Naive B cell (primary cell): Measurements from ENCODE around the gene FGFRL1. TPM values are rescaled to one million over a fixed set of nuclear protein-coding genes. Genes with fewer than 3 reads are reported as not detected.

Experiments
- ATAC-seq, 2 donors: fragments of 150-1000 bp; cut with Tn5 transposase; 2 replicates each; pipeline ENCODE4 v1.10.0; 2021; ENCODE audit warnings: low read depth in 2 of 2, mild to moderate bottlenecking in 2 of 2, moderate library complexity in 2 of 2
- DNase-seq: peaks from one replicate; pipeline ENCODE4 v3.0.0; 2022
- H3K27ac Mint-ChIP-seq, 6 donors: one replicate each; pipeline ENCODE4 v1.8.0; 2020 to 2022; ENCODE audit warnings: mild to moderate bottlenecking in 6 of 6, mixed read lengths in 6 of 6, moderate library complexity in 5 of 6, inconsistent platforms in 2 of 6
- H3K27me3 Mint-ChIP-seq, 3 donors: one replicate each; pipeline ENCODE4 v1.8.0; 2021 to 2022; ENCODE audit warnings: mixed read lengths in 3 of 3, mild to moderate bottlenecking in 1 of 3
- H3K36me3 Mint-ChIP-seq, 2 donors: one replicate each; pipeline ENCODE4 v1.8.0; 2020 to 2022; ENCODE audit warnings: mixed read lengths in 2 of 2, inconsistent platforms in 1 of 2, mild to moderate bottlenecking in 1 of 2
- H3K4me1 Mint-ChIP-seq, 3 donors: one replicate each; pipeline ENCODE4 v1.8.0; 2020 to 2022; ENCODE audit warnings: mixed read lengths in 3 of 3, inconsistent platforms in 1 of 3, mild to moderate bottlenecking in 1 of 3, moderate library complexity in 1 of 3
- H3K4me3 Mint-ChIP-seq, 8 donors: one replicate each; pipeline ENCODE4 v1.8.0; 2020 to 2022; ENCODE audit warnings: mild to moderate bottlenecking in 8 of 8, mixed read lengths in 8 of 8, moderate library complexity in 8 of 8, inconsistent platforms in 2 of 8
- H3K9me3 Mint-ChIP-seq, 7 donors: one replicate each; pipeline ENCODE4 v1.8.0; 2020 to 2022; ENCODE audit warnings: mixed read lengths in 7 of 7, mild to moderate bottlenecking in 5 of 7, inconsistent platforms in 2 of 7, moderate library complexity in 1 of 7
- polyA plus RNA-seq, 6 donors: library from polyadenylated mRNA; unstranded; fragments of 300-500 nt; fragmentation: Illumina TruSeq; gene quantifications; one replicate each; pipeline ENCODE4 v1.2.3, GENCODE V29; 2021; ENCODE audit warnings: low read depth in 6 of 6

The FGFRL1 gene
- polyA plus RNA-seq, 6 donors from 2014 or later = 0.22 to 2.3 (median 0.37) TPM; not detected in 1

DNA sequence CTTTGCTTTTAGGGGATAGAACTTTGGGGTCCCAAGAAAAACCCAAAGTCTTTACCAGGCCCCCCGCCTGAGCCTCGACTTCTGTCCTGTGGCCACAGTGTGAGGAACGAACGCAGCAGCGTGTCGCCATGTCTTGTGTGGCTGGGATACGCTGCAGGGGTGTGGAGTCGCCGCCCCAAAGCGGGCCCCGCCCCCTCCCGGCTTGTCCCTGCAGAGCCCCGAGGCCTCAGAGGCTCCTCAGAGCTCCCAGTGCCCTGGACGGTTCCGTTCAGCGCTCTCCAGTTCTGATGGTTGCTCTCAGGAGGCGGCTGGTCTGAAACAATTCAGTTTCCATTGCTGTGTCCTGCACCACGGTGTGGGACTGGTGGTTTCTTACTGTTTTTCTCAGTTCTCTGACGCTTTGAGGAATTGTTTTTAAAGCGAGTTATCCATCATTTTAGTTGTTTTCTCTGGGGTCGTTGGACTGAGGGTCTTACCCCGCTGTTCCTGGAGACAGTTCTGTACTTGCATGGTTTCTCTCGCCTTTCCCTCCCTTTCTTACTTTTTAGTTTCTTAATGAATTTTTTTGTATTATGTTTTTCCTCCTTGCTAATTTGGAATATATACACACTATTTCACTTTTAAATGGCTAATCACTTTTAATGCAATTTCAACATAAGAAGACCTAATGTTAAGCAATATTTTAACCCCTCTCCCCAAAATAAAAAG is 26.1 kb upstream of the FGFRL1 start:
- ATAC-seq (peak; percentile 20 to 28), DNase-seq (peak; percentile 52)
- Mint-ChIP-seq H3K4me3 (peak overlapping the region; percentile 67 to 90 (median 82)), H3K27me3 (no peaks in the 10 kb centered on the region), H3K4me1 (peaks cover 8 to 26% (median 11%) of the 10 kb centered on the region in 3 donors), H3K9me3 (no peaks in the 10 kb centered on the region), H3K27ac (peak overlapping the region in 1 of 6 donors; percentile 66), H3K36me3 (no peaks in the 10 kb centered on the region)

DNA sequence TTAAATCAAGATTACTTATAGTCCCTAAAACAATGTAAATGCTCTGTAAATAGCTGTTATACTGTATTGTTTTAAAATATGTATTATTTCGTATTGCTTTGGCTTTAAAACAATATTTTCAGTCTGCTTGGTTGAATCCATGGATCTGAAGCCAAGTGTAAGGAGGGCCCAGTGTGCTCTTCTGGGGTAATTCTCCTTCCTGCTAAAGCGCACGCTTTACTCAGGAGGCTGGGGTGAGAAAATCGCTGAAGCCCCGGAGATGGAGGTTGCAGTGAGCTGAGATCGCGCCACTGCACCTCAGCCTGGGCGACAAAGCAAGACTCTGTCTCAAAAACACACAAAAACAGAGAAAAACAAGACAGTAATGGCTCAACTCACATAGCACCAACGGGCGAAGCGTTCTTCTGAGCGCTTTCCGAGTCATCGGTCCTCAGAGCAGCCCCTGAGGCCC is 25.0 kb upstream of the FGFRL1 start:
- Mint-ChIP-seq H3K36me3 (no peaks in the 10 kb centered on the region), H3K4me1 (peaks cover 8 to 26% (median 11%) of the 10 kb centered on the region in 3 donors), H3K27ac (peak overlapping the region in 5 of 6 donors; percentile 49 to 92 (median 74)), H3K9me3 (no peaks in the 10 kb centered on the region), H3K27me3 (no peaks in the 10 kb centered on the region), H3K4me3 (peak overlapping the region; percentile 82 to 91 (median 88))
- no peak for DNase-seq
- ATAC-seq = peak in 1 of 2 donors; percentile 6

DNA sequence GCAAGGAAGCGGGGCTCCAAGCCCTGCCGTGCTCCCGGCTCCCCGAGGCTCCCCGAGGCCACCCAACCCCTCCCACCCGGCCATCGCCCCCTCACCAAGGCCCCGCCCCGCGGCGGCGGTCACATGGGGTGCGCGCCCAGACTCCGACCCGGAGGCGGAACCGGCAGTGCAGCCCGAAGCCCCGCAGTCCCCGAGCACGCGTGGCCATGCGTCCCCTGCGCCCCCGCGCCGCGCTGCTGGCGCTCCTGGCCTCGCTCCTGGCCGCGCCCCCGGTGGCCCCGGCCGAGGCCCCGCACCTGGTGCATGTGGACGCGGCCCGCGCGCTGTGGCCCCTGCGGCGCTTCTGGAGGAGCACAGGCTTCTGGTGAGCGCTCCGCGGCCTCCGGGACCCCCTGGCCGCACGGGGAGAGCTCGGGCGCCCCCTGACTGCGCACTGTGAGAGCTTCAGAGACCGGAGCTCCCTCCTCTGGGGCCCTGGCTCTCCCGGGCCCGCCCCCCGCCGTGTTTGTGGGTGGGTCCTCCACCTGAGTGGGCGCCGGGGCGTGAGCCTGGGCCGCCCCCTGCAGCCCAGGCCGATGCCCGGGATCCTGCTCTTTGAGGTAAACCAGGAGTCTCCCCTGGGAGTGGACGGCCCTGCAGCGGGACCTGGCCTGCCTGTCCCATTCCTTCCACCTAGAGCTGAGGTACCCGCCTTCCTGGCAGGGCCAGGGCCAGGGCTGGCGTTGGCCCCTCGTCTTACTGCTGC is 24.4 kb upstream of the FGFRL1 start, which contains the start of gene IDUA:
IDUA (plus strand) TSS at position 166 of the 745 bp plus-strand sequence; CDS start at position 207, 41 bp downstream.
- peak within 1 kb of the TSS in 5 of 6 donors; percentile 49 to 95 (median 78) for H3K27ac Mint-ChIP-seq
- H3K4me3 Mint-ChIP-seq = peak within 1 kb of the TSS; percentile 82 to 91 (median 88)
- no peaks in the 10 kb centered on the region for H3K27me3 Mint-ChIP-seq
- peak; percentile 89 for DNase-seq
- no peaks in the 10 kb centered on the region for H3K9me3 Mint-ChIP-seq
- H3K4me1 Mint-ChIP-seq = peaks cover 8 to 26% (median 11%) of the 10 kb centered on the region in 3 donors
- peak; percentile 88 for ATAC-seq
- no peaks in the 10 kb centered on the region for H3K36me3 Mint-ChIP-seq

DNA sequence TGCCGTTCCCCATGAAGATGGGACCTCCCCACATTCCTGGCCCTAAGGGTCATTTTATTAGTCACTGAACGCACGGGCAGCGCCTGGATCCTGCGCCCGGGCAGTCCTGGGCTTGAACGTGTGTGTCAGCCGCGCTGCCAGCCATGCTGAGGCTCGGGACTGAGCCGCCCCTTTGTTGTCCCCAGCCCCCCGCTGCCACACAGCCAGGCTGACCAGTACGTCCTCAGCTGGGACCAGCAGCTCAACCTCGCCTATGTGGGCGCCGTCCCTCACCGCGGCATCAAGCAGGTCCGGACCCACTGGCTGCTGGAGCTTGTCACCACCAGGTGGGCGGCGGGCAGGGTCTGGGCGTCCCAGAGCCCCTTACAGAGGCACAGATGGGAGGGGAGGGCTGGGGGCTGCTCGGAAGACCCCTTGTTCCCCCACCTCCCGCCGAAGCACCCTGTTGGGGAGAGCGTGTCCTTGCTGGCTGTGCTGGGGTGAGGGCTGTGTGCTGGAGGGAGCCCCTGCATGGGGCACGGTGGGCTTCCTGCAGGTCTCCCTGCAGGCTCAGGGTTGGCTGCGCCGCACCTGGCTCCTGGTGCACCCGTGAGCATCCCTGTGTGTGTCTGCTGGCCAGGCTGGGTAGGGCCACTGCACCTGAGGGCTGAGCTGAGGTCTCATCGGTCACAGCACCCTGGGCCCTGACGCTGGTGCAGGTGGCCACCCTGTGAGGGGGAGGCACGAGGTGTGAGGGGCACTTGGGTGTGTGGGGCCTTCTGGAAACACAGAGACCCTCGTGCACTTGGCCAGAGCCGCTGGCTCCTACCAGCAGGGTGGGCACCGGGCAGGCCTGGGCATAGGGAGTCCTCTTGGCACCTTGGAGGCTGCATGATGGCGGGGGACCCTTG is 23.6 kb upstream of the FGFRL1 start:
- no peaks in the 10 kb centered on the region for H3K27me3 Mint-ChIP-seq

DNA sequence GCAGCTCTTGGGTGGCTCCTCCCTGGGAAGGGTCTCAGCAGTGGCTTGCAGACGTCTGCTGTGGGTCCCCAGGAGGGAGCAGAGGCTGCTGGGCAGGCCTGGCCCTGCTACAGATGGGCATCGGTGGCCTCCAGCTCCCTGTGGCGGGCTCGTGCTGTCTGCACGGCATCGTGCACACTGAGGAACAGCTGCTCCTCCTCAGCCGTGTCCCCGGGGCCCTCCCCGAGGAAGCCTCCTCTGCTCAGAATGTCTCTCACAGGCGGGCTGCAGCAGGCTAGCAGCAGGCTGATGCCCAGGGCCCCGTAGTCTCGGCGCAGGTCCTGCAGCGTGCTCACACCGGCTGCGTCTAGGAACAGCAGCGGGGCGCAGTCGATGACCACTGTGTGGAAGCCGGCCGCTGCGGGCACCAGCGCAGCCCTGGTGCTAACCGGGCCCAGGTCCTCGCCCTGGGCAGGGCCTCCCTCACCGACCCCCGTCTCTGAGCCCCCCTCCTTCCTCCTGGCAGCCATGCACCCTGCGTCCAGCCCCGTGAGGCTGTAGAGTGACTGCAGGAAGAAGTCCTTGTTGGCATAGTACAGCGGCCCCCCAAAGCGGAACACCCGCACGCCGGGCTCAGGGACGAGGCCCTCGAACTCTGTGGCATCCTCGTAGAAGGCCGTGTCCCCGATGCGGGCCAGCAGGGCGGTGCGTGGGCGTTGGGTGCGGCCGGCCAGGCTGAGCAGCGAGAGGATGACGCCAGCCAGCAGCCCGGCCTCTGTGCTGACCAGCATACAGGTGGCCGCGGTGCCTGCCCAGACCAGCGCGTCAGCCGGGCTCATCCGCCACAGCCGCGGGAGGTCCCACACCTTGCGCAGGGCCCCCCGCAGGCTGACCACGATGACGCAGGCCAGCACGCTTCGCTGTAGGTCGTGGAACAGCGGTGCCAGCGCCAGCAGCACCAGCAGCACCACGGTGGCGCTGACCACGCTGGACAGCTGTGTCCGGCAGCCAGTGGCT is 22.4 kb upstream of the FGFRL1 start:
- Mint-ChIP-seq H3K4me3 (no peak overlapping the region), H3K27ac (no peak overlapping the region)

More for the DNA sequence above, 23.6 kb upstream of the FGFRL1 start:
- Mint-ChIP-seq H3K27ac (peak overlapping the region in 1 of 6 donors; percentile 95), H3K4me3 (peak overlapping the region; percentile 57 to 89 (median 80)), H3K4me1 (peaks cover 8 to 26% (median 11%) of the 10 kb centered on the region in 3 donors), H3K9me3 (no peaks in the 10 kb centered on the region), H3K36me3 (no peaks in the 10 kb centered on the region)
- no peak for ATAC-seq
- no peak for DNase-seq

DNA sequence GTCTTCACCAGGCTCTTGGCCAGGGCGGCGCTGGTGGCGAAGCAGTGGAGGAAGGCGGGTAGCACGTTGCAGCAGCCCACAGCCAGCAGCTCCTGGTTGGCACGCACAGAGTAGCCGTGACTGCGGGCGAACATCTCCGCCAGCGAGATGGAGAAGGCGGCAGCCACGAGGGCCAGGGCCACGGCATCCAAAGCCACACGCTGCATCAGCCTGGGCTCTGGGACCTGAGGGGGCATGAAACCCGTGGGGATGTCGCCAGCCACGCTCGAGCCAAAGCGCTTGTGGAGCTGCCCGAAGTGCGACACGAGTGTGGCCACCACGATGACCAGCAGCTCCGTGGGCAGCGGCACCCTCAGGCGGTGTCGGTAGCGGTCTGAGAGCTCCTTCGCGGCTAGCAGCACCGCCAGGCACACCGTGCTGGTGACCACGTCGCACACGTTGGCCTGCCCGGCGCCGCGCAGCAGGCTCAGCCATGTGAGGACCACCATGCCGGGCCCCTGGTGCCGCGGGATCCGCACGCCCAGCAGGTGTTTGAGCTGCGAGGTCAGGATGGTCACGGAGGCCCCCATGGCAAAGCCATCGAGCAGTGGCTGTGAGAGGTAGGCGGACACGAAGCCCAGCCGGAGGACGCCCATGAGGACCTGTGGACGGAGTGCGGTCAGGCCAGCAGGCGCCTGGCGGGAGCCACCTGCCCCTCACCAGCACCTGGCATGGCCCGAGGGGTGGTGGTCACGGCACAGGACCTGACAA is 21.5 kb upstream of the FGFRL1 start:
- DNase-seq (no peak), ATAC-seq (no peak)
- Mint-ChIP-seq H3K4me3 (no peak overlapping the region), H3K9me3 (no peaks in the 10 kb centered on the region), H3K36me3 (no peaks in the 10 kb centered on the region), H3K27me3 (no peaks in the 10 kb centered on the region), H3K4me1 (peaks cover 8 to 19% (median 11%) of the 10 kb centered on the region in 3 donors), H3K27ac (no peak overlapping the region)

More for the DNA sequence above, 22.4 kb upstream of the FGFRL1 start:
- no peaks in the 10 kb centered on the region for H3K9me3 Mint-ChIP-seq
- no peaks in the 10 kb centered on the region for H3K27me3 Mint-ChIP-seq
- DNase-seq = no peak
- no peaks in the 10 kb centered on the region for H3K36me3 Mint-ChIP-seq
- H3K4me1 Mint-ChIP-seq = peaks cover 8 to 26% (median 11%) of the 10 kb centered on the region in 3 donors
- no peak for ATAC-seq

DNA sequence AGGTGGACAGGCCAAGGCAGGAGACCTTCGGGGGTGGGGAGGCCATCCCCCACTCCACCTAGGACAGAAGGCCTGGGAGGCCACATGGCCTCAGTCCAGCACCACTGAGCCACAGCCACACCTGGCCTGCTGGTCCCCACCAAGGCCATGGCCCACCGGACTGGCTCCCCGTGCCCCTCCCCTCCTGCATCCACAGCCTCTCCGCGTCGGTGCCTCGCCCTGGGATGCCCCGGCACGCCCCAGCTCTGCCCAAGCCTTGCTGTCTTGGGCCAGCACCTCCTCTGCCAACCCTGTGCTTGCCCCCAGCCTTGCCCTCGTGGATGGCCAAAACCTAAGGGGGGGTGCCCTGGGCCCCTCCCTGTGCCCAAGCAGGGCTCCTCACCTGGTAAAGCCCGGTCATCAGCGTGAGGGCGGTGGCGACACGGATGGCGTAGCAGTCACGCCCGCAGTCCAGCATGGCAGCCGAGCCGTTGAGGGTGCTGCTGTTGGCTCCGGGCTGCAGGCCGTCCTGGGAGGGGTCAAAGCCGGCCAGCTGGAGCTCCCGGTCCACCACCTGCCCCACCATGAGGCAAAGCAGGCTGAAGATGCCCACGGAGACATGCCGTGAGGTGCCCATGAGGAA is 20.6 kb upstream of the FGFRL1 start:
- H3K27ac Mint-ChIP-seq = peak overlapping the region in 2 of 6 donors; percentile 24 to 34
- peaks cover 4 to 11% (median 10%) of the 10 kb centered on the region in 3 donors for H3K4me1 Mint-ChIP-seq
- H3K9me3 Mint-ChIP-seq = no peaks in the 10 kb centered on the region
- DNase-seq (no peak), ATAC-seq (no peak)
- no peak overlapping the region for H3K4me3 Mint-ChIP-seq
- peaks cover 0 to 5% (median 0%) of the 10 kb centered on the region in 3 donors for H3K27me3 Mint-ChIP-seq
- no peaks in the 10 kb centered on the region for H3K36me3 Mint-ChIP-seq

DNA sequence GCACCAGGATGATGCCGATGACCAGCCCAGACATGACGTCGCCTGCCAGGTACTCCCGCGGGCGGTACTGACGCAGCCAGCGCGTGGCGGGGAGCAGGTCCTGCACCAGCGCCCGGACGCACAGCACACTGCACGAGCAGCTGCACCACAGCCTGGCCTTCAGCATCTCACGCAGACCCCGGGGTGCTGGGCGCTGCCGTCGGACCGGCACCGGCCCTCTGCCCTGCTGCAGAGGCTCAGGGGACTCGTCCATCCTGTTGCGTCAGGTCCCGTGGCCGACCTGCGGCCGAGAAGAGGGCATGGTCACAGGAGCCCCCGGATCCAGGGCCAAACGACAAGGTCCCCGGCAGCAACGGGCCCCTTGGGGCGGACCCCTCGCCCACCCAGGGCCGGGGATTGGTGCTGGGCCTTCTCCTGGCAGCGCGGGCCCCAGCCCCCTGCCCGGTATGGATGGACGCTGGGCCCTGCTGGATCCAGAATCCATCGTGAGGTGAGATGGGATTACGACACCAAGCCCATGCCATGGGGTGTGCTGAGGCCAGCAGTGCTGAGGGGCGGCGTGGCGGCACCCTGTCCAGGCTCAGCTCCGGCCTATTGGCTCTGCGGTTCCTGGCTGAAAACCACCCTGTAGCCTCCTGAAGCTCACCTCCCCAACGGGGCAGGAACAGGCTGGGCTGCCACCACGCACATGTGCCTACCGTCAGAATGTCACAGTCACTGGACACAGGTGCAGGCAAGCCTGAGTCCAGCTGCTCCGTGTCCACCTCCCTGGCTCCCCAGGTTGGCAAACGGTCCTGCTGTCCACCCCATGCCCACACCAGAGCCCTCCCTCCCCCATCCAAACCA is 19.8 kb upstream of the FGFRL1 start:
- Mint-ChIP-seq H3K27me3 (peaks cover 0 to 13% (median under 1%) of the 10 kb centered on the region in 3 donors), H3K9me3 (no peaks in the 10 kb centered on the region), H3K4me3 (no peak overlapping the region), H3K27ac (no peak overlapping the region), H3K36me3 (no peaks in the 10 kb centered on the region), H3K4me1 (peaks cover 2 to 11% (median 4%) of the 10 kb centered on the region in 3 donors)
- DNase-seq (no peak), ATAC-seq (no peak)

DNA sequence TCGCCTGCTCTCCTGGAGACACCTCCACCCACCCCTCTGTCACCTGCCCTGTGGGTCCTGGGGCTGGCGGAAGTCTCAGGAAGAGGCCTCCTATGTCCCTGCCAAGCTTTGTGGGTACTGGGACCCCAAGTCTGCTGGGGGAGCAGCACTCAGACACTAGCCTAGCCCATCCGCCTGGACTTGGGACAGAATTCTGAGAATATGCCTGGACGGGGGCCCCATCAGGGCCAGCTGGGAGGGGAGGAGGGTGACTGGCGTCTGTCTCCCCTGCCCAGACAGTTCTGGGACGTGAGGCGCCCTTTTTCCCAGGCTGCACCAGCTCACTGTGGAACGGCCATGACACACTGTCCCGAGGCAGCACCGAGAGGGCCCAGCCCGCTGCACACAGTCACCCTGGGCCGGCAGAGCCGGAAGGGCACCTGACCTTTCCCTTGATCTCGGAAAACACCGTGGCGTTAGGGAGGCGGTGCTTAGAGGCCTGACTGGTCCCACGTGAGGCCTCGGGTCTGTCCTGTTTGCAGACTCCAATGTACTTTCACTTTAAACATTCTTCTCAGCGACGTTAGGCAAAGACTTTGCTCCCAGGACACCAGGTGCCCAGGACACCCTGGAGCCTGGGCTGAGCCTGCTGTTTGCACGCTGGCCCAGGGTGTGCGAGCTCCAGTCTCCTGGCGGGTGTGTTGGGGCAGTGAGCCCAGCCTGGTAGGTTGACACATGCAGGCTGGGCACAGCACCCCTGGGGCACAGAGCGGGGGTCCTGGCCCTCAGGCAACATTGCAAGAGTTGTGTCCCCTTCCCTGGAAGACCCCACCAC is 18.9 kb upstream of the FGFRL1 start:
- H3K4me1 Mint-ChIP-seq = peaks cover 2 to 7% (median 3%) of the 10 kb centered on the region in 3 donors
- ATAC-seq = no peak
- H3K27ac Mint-ChIP-seq = no peak overlapping the region
- no peak for DNase-seq
- H3K4me3 Mint-ChIP-seq = peak overlapping the region in 1 of 8 donors; percentile 5
- no peaks in the 10 kb centered on the region for H3K36me3 Mint-ChIP-seq
- H3K9me3 Mint-ChIP-seq = no peaks in the 10 kb centered on the region
- peaks cover 0 to 18% (median 7%) of the 10 kb centered on the region in 3 donors for H3K27me3 Mint-ChIP-seq
